Left hindlimb (tissue), 1 donor: ENCODE data around the gene ADAMTS12.

Experiments used
- DNase-seq: peaks from one replicate; pipeline ENCODE4 v3.0.0-alpha.2; 2018

The ADAMTS12 gene

DNA sequence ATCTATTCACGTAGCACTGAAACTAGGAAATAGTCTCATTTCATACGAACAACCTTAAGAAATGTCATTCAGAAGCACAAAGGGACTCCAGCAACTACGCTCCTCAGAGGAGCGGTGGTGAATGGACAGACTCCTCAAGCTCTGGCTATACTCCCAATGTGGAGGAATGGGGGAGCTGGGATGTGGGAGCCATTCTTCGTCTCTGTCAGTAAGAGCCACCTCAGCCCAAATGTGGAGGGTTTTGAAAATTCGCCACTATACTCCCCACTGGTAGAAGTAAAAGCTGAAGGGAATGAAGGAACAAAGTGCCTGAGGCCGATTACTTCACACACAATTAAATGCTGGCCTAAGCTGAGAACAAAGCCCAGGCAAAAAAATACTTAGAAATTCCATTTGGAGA, 96.3 kb downstream of the ADAMTS12 start:
- no peak for DNase-seq

DNA sequence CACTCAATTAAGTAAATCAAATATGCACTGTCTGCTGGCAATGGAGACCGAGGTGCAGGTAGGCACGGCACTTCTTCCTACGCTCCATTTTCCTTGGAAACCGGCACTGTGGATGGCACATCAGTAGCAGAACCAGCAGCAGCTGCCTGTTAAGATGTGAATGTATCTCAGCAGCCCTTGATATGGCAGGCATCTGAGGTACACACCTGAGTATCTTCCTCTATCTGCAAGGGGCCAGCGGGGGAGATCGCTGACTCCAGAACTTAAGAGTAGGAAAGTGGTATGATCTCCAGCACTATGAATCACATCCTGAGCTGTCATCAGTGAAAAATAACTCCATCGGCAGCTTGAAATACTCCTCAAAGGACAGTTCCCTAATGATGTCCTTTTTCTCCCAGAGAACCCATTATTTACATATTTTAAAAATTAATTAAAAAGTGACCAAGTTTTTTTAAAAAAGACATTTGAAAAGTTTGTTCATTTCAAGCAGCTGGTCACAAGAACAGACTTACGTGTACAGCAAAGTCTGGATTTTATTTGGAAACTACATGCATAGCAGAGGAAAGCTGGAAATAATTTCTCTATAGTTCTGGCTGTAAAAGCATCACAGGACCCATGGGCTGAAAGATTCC, 97.1 kb downstream of the ADAMTS12 start:
- no peak for DNase-seq

DNA sequence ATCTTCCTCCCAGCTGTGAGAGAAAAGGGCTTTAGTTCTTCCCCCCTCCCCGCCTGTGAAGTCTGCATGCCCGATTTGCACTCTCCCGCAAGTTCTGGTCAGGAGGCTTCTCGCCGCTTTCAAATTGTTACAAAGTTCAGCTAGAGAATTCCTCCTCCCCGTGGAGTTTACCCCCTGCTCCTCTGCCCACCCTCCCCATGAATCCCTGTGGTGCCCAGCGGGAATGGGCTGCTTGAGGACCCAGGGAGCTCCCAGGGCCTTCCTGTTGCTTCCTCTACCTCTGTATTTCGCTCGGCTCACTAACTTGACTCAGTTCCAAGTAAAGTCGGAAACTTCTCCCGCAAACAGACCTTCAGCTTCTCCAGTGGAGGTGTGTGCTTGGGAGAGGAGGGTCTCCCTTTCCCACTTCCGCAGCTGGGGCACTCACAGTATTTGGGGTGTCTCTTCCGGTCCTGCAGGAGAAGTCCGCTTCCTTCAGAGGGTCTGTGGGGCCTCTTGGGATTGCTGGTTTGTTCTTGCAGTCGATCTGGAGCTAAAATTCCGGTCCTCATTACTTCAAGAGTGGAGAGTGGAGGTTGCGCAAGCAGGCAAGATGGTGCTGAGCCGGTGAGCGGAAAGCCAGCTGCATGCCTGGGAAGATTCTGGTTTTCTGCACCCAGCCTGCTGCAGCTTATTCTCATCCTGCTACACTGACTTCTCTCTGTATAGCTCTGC, 97.8 kb downstream of the ADAMTS12 start:
- no peak for DNase-seq

DNA sequence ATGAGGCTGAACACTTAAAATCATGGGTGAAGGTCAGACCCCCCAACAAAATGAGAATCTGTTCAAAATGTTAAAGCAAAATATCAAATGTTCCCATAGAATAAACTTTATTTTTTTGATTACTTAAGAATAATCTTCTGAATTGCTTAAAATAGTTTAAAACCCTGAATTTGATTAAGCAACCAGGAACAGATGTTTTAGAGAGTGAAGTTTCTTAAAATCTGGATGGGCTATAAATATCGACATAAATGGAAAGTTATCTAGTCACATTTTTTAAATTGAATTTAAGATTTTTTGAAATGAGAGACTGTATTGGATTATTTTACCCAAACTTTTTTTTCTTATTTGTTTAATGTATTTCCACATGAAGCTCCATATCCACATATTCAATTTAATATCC, 98.5 kb downstream of the ADAMTS12 start:
- DNase-seq = no peak

DNA sequence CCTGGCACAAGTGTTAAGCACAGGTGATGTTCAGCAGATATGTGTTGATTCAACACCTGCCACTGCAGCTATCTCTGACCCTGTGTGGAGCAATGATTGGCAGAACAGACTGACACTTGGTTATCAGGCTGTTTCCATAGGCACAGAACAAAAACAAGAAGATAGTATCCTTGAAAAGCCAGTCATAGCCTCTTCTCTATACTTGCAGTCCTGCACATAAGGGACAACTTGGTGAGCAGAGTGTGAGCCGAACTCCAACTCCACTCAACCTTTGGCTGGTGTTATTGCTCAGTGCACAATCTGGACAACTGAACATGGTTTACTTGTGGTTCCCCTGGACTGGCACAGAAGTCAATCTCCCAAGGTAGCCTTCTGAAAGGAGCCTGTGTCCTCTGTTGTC, 99.2 kb downstream of the ADAMTS12 start:
- no peak for DNase-seq

DNA sequence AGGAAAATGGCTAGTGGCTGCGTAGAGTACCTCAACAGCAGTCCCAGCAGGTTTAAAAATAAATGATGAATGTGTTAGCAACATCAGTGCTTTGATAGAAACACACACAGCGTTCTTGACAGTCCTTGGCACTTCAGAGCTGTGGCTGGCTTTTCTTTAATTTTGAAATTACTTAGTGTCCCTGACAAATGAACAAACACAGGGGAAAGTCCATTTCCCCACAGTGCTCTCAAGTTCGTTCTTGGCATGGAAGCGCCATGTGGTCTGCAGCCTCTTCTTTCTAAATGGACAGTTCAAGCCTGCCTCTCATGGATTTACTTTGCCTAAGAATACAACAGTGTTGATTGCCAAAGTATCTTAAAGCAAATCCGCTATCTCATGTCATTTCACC, 102.2 kb downstream of the ADAMTS12 start:
- no peak for DNase-seq

DNA sequence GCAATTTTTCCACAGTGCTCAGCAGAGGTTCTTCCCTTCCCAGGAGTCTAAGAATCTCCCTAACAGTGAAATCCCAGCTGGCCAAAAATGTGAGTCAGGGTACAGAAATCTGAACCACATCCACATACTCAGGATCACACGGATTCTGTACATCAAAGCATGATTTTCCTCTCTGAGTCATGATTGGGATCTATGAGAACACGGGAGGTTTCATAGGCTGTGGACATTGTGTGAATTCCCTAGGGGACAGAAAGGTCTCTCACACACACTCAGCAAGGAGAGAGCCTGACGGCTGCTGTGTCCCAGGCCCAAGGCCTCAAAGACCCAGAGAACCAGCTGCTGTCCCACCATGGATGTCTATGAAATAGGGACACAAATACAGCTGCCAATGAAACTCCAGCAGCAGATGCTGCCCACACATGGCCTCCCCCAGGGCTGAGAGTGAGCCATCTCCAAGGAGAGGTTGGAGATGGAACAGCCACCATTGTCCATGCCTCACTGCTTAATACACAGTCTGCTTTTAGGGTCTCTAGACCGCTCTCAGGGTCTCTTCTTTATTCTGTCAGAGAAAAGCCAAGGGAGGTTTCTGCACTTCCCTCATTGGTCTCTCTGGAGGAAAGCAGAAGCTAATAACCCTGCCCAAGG, 102.7 kb downstream of the ADAMTS12 start:
- DNase-seq = no peak

DNA sequence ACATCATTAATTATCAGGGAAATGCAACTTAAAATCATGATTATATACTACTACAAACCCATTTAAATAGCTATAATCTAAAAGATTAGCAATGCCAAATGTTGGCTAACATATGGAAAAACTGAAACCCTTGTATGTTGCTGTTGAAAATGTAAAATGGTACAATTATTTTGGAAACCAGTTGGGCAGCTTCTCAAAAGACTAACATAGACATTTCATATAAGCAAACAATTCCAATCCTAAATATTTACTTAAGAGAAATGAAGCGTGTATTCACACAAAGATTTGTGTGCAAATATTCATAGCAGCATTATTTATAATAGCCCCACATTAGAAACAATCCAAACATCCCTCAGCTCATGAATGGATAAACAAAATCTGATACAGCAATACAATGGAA, 106.2 kb downstream of the ADAMTS12 start:
- DNase-seq = no peak

DNA sequence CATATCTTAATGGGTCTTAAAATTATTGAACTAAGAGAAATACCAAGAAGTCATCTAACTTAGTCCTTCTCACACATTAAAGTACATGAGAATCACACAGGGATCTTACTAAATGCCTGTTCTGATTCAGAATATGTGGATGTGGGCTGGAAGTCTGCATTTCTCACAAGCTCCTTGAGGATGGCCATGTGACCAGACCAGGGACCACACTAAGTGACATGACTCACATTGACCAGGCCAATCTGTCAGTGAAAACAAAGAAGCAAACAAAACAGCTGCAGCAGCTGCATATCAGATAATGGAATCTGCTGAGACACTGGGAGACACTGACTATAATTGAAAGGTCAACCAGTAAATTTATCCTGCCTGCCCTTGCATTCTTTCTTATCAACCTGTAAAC, 110.5 kb downstream of the ADAMTS12 start:
- no peak for DNase-seq

DNA sequence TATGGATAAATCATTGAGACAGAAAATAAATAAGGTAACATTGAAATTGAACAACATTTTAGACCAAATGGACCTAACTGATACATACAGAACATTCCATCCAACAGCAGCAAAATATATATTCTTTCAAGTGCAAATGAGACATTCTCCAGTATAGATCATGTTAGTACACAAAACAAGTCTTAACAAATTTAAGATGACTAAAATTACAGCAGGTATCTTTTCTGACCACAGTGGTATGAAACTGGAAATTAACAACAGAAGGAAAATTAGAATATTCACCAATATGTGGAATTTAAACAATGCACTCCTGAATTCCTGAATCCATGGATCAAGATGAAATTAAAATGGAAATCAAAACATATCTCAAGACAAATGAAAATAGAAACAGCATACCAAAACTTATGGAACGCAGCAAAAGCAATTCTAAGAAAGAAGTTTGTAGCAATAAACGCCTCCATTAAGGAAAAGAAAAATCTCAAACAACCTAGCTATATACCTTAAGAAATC, 115.6 kb downstream of the ADAMTS12 start:
- DNase-seq = no peak

DNA sequence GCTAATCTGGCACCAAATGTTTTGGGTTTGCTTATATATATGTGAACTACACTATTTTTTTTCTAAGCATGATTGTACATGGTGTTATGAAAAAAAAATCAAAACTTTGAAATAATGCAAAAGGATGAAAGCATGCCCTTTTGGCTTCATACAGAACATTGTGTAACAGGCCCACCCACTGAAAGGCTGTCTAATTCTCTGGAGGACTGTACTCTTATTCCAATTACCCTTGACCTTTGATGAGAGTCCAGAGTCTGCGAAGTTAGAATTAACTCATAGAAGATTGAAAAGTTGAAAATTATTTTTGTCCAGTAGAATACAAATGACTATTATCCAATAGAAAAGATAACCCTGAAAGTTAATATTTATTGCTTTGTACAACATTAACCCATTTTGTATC, 117.4 kb downstream of the ADAMTS12 start:
- no peak for DNase-seq

DNA sequence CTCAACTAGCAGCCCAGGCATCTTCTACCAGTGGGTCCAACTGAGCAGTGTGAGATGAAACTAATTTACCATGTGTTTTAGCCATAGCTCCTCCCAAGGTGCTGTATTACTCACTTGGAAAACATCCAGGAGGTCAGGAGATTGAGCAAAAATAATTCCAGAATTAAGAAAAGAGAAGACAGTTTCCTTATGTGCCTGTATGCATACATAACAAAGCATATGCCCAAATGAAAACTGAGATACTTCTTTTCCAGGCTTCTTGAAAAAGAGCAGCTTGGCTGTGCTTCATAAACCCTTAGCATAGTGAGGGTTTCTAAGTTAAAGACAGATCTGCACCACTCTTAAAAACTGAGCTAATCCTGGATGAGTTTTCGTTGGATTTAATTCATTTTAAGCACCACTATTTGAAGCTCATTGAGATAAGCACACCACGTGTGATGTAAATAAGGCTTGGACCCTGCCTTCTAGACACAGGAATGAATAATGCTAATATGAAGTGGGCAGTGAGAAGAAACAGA, 119.4 kb downstream of the ADAMTS12 start:
- no peak for DNase-seq

DNA sequence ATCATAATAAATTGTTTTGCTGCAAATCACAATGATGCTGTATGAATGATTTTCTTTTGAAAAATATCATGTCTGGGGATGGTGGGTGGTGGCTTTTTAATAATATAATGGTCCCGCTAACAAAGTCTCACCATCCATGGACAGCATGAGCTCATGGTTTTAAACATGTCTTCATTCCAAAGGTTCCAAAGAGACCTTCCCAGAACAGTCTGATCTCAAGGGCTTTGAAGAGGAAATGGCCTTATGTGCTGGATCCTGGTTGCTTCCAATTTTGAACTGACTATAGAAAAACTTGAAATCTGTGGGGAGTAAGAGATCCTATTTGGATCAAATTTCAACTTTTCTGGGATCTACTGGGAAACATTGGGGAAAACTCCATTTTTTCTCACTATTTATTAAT, 121.8 kb downstream of the ADAMTS12 start:
- DNase-seq = no peak

DNA sequence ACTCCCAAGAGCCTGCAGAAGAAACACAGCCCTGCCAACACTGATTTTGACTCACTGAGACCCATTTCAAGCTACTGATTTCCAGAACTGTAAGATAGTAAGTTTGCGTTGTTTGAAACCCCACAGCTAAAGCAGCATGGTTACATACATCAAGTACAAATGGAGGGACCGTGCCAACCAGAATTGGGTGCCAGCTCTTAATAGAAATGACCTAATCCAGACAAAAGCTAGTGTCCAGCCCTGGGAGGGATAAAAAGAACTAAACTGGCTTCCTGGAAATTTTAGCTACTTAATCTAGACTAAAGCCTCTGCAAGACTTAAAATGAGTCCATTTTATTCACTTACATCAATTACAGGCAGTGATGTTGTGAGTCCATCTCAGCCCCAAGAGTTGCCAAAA, 122.6 kb downstream of the ADAMTS12 start:
- no peak for DNase-seq

DNA sequence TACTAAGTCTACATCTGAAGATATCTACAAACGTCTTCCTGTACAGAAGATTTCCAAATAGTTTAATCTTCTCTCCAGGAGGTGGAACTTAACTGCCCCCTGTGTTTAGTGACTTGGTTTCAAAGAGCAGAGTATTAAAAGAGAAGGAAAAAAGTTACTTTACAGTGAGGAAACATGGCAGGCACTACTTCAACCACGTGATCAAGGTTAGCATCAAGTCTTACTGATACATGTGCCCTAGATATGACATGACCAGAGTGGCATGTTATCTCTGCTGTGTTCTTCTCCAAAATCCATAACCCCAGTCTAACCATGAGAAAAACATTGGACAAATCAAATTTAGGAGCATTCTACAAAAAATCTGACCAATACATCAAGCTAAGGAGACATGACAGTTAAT, 125.8 kb downstream of the ADAMTS12 start:
- DNase-seq = no peak

DNA sequence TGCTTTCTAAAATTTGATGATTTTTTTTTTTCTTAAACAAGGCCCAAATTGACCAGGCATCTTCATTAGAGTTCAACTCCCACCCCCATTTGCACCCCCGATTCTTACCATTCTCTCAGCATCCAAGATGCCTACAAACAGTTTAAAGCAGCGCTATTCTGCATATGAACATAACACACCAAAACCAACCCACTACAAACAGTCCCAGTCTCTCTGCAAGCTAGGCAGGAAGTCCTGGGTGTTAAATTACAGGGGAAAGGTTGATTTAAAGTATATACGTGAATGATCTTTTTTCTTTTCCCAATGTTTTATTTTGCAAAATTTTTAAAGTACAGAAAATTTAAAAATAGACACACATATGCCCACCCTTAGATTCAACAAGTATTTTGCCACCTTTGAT, 127.0 kb downstream of the ADAMTS12 start:
- DNase-seq = no peak

DNA sequence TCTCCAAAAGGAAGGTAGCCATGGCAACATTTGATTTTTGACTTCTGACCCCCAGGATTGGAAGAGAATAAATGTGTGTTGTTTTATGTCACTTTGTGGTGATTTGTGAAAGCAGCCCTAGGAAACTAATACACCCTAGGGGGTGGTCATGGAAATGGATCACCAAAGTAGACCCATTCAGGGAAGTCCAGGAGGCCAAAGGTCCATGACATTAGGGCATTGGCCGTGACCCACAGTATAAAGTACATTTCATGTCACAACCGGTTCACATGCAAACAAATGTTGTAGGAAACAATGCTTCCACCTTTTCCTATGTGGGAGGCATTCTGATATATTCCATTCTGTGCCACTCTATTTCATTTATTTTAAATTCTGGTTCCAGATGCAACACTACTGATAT, 128.4 kb downstream of the ADAMTS12 start:
- no peak for DNase-seq

DNA sequence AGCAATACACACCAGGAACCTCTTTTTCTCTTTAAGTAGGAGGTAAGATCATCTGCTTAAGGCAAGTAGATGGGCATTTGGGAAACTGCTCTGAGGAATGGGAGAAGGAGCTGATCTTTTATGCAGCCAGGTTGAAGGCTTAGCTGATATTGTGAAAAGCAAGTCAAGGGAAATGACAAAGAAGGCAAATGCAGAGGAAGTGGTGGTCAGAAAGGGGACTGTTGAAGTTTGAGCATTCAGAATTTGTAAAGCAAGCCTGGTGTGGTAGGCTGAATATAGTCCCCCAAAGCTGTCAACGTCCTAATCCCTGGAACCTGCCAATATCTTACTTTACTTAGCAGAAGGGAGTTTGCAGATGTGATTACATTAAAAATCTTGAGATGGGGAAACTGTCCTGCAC, 128.9 kb downstream of the ADAMTS12 start:
- no peak for DNase-seq

DNA sequence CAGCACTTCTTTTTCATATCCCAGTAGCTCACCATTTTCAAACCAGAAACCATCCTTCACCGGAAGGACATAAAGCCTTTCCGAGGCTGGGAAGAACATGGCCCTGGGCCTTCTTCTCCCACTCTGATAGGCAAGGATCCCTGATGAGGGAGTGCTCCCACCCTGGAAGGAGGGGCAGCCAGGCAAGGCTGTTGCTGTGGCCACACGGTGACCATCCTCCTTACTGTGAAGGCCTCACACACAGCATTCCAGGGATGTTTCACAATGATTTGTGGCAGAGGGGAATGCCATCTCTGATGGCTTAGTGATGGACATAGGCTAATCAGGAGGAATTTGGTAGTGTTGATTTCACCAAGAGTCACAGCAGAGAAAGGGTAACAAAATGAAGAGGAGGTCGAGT, 130.7 kb downstream of the ADAMTS12 start:
- DNase-seq = no peak

DNA sequence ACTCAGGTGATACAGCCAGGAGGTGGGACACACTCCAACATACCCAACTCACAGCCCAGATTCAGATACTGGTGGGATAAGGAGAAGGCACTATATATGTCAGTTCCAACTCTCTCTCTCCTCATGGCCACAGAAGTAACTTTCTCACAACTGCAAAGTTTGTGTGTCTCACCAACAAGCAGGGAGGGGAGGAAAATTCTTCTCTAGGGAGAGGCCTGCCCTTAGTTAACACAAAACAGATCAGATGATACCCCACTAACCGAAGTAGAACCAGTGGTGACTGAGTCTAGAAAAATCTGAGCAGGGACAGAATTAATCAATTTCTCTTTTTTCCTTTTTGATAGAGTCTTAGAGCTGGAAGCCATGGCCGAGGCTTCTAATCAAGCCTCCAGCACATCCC, 133.1 kb downstream of the ADAMTS12 start:
- DNase-seq = no peak

DNA sequence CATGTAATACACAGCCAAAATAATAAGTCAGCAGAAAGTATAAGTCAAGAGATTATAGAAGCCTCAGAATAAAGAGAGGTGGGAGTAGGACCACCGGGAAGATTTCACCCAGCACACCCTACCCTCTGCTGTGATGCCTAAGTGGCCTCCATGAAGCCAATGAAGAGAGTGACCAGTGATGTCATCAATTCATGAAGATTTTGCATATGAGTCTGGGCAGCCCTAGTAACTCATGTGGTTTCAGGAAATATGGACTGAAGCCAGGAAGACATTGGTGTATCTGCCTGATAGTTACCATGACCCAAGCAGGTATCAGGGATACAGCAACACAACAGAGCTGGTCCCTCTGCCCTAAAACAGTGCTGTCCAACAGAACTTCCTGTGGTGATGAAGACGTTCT, 135.3 kb downstream of the ADAMTS12 start:
- no peak for DNase-seq

DNA sequence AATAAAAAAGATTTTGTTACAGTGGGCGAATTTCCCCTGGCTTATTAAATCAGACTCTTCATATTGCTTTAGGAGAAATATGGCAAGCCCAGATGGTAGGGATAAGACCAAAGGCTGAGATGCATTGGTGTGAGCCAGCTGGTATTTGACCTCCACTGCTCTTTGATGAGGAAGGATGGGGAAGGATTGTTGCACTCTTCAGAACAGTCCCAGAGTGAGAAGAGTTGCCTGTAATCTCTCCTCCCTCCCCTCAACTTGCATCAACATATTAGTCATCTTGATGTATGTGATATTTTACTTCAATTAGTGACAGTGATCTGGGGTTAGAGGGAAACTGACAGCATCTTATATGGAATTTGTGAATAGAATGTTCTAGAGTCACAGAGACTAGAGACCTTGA, 136.6 kb downstream of the ADAMTS12 start:
- DNase-seq = no peak

DNA sequence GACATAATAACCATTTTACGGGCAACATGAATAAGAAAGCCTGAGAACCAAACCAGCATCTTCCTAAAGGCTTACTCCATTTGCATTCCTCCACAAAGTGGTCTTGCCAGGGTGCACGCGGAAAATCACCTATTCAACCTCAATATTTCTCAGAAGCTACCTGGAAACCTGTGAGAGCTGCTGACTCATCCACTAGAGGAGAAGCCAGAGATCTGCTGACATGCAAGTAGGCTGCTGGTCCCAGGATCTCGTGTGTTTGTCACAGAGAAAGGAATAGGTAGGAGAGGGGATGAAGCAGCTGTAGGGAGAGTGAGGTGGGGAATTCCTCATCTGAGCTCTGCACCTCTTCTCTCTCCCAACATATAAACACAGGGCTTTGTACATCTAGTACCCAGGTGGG, 138.1 kb downstream of the ADAMTS12 start:
- DNase-seq = no peak

DNA sequence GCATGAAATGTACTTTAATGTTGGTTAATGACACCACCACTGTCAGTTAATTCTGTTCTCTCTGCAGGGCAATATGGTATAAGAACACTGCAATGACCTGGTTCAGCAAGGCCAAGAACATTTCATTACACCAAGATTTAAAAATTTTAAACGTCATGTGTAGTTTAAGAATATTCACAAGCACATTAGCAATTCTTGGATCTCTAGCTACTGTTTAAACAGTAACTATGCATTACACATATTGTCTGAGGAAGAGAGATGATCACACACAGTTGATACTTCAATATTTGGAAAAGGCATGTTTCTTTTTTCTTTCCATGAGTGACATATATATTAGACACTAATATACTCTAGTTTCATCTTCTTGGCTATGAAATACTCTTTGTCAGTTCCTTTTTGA, 143.0 kb downstream of the ADAMTS12 start:
- DNase-seq = no peak
